Measurements from ENCODE around the gene PRPF19. TPM values are rescaled to one million over a fixed set of nuclear protein-coding genes. Genes with fewer than 3 reads are reported as not detected.
A peak's percentile ranks its signal among the peaks of the same experiment; 100 is the strongest.

PRPF19 gene
- total and polyA plus RNA-seq, 2 of the 8 experiments (the other 6 are each of a cell fraction or from before 2014, with no cell fraction given): 107 to 141 TPM

DNA sequence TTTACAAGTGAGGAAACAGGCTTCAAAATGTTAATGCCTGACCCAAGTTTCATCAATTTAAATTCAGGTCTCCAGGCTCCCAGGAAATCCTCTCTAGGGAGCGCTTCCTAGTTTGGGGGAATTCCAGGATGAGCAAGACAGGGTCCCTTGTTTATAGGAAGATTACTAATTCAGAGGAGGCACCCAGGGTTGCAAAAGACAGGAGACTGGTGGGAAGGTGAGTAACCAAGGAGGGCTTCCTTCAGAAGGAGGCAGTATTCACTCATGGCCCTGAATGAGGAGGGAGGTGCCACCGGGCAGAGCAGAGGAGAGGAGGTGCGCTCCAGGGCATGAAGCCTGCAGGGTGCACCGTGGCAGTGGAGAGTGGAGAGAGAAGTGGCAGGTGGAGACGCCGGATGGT is 19.5 kb upstream of the PRPF19 start:
- Histone ChIP-seq H3K9ac (replicated peaks in 1 of 4; ENCODE audit: extremely low read depth in 1 of 4, low read depth in 3 of 4, low read length in 3 of 4) (0 out of 7 replicates have a peak overlapping the region, but pooled peaks of 1 of the 4 experiments have one; percentile 20), H3K79me1 (ENCODE audit: low read depth, low read length) (peaks cover 11% of the 10 kb centered on the region), H3K14ac (ENCODE audit: insufficient read length) (no peak overlapping the region), H4K8ac (ENCODE audit: extremely low read depth, insufficient read depth, low read length) (no peak overlapping the region), H2BK120ac (replicated peaks; ENCODE audit: low read depth, low read length) (no peak overlapping the region), H4K20me1 (replicated peaks in 1 of 2; ENCODE audit: control insufficient read depth in 1 of 2, insufficient read depth in 2 of 2, low read length in 2 of 2) (peaks cover 8 to 9% of the 10 kb centered on the region in 2 experiments), H2BK5ac (ENCODE audit: low read depth, low read length) (no peak overlapping the region), H3K36me3 (ENCODE audit: control insufficient read depth in 2 of 4, insufficient read depth in 4 of 4, low read length in 3 of 4) (peaks cover 10 to 38% (median 17%) of the 10 kb centered on the region in 4 experiments; a peak in 7 of 8 replicates), H3K4ac (replicated peaks; ENCODE audit: insufficient read length, low read depth, low read length) (no peak overlapping the region), H3K79me2 (ENCODE audit: control insufficient read depth in 1 of 2, insufficient read depth in 2 of 2, low read length in 2 of 2) (no peaks in the 10 kb centered on the region), H3K18ac (ENCODE audit: extremely low read depth, low read length) (no peak overlapping the region), H3K9me3 (ENCODE audit: insufficient read depth in 2 of 2, low read depth in 1 of 2, low read length in 1 of 2) (no peaks in the 10 kb centered on the region), H3K27me3 (replicated peaks in 1 of 4; ENCODE audit: control insufficient read depth in 3 of 4, extremely low read depth in 1 of 4, insufficient read depth in 3 of 4, low read length in 3 of 4) (peaks cover 0 to 3% (median 0%) of the 10 kb centered on the region in 4 experiments; a peak in 1 of 7 replicates), H3K23ac (ENCODE audit: insufficient read length) (no peak overlapping the region), H2AFZ (ENCODE audit: low read length) (no peak overlapping the region), H3K4me3 (ENCODE audit: extremely low read depth in 1 of 4, insufficient read depth in 2 of 4, low read depth in 3 of 4, low read length in 4 of 4) (peak overlapping the region; percentile 70 to 95 (median 77); a peak in 6 of 8 replicates), H2AK5ac (ENCODE audit: low read depth, low read length) (0 out of 2 replicates have a peak overlapping the region, but pooled peaks have one; percentile 75), H3K4me1 (replicated peaks in 1 of 4; ENCODE audit: control insufficient read depth in 3 of 4, insufficient read depth in 4 of 4, low read length in 3 of 4) (peaks cover 5 to 14% (median 5%) of the 10 kb centered on the region in 4 experiments; a peak in 6 of 7 replicates), H4K91ac (replicated peaks; ENCODE audit: insufficient read length, low read length) (no peak overlapping the region), H3K56ac (replicated peaks; ENCODE audit: insufficient read length, low read depth, low read length) (no peak overlapping the region), H2BK20ac (ENCODE audit: low read length) (no peak overlapping the region), H2BK15ac (ENCODE audit: low read length) (no peak overlapping the region), H4K5ac (ENCODE audit: insufficient read length, low read depth, low read length) (no peak overlapping the region), H3K23me2 (ENCODE audit: low read depth, low read length) (peaks cover 11% of the 10 kb centered on the region; the same call in 1 of the 2 replicates), H3K27ac (ENCODE audit: low read depth, low read length) (no peak overlapping the region), H2BK12ac (ENCODE audit: low read depth, low read length) (0 out of 2 replicates have a peak overlapping the region, but pooled peaks have one; percentile 39), H3K4me2 (ENCODE audit: insufficient read depth in 1 of 2, low read depth in 2 of 2, low read length in 2 of 2) (peak overlapping the region; percentile 68 to 91)
- TF ChIP-seq SAP30 (IDR thresholded peaks at IDR 0.05; ENCODE audit: insufficient read depth, insufficient replicate concordance, low read length) (no peak), RAD21 (IDR thresholded peaks at IDR 0.05 in 1 of 2, conservative IDR thresholded peaks at IDR 0.05 in 1 of 2; ENCODE audit: low read depth in 2 of 2, low read length in 2 of 2) (0 out of 4 replicates have a peak, but pooled peaks of 1 of the 2 experiments have one; percentile 1)
- DNase-seq (ENCODE audit: low read depth in 1 of 2, low spot score in 2 of 2) (no peak), FAIRE-seq (no peak)
- WGBS, 2 experiments (ENCODE audit: extremely low coverage in 1 of 2, insufficient coverage in 1 of 2, insufficient read length in 1 of 2, insufficient replicate concordance in 2 of 2, low coverage in 1 of 2, low lambda C conversion rate in 2 of 2, missing lambda C conversion rate in 1 of 2): 75% methylated on average over 6 of the region's 6 CpGs; no CpG with 5 or more reads in 1 of the 2 experiments
- POLR2A ChIA-PET (ENCODE audit: partially characterized antibody): interaction anchor here (1.3 to 5.7 kb wide), 3 partner anchors 12 to 25 kb away, joined by 5 to 26 read pairs (median 6); partner anchors contain the start of gene TMEM109
- CTCF ChIA-PET (ENCODE audit: partially characterized antibody): interaction anchor here (1.2 to 1.9 kb wide), 3 partner anchors 9 to 15 kb away, joined by 3 to 7 read pairs (median 4); no protein-coding TSS in a partner anchor
